HG02798 (cell line): Measurements from ENCODE around the gene AQP12B.

Experiments
- ATAC-seq: cut with Tn5 transposase; IDR thresholded peaks from one replicate; pipeline ENCODE4 v1.9.1; 2021; ENCODE audit warnings: mild to moderate bottlenecking; ENCODE audit not compliant: unreplicated experiment, poor library complexity

The AQP12B gene

DNA sequence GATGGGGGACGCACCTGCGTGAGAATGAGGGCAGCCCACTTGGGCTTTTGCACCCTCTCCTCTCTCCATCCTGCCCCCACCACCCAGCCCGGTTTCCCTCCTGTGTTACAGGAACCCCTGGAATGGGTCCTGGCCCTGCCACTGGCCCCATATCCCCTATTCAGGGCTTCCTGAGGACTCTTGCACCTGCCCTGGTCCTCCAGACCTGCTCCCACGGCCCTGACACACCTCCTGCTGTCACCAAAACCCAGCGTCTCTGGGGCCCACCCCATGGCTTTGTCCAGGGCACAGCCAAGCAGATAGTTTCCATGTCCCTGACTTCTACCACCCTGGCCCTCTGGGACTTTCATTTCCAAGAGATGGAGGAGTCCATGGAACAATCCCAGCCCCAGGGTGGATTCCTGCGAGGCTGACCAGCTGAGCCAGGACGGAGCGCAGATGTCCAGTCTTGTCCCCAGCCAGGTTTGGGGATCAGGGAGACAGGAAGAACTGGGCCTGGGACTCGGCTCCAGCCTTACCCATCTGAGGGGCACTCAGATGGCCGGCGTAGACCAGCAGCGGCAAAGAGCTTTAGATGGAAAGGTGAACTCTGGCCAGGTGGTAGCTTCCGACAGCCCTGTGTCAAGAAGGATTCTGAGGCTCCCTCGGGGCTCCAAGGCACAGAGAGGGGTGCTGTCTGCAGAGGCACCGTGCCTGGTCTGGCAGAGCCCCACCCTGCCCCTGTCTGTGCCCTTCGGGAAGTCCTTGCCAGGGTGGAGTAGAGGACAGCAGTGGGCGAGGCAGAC is 45.4 kb downstream of the AQP12B start:
- no peak for ATAC-seq

DNA sequence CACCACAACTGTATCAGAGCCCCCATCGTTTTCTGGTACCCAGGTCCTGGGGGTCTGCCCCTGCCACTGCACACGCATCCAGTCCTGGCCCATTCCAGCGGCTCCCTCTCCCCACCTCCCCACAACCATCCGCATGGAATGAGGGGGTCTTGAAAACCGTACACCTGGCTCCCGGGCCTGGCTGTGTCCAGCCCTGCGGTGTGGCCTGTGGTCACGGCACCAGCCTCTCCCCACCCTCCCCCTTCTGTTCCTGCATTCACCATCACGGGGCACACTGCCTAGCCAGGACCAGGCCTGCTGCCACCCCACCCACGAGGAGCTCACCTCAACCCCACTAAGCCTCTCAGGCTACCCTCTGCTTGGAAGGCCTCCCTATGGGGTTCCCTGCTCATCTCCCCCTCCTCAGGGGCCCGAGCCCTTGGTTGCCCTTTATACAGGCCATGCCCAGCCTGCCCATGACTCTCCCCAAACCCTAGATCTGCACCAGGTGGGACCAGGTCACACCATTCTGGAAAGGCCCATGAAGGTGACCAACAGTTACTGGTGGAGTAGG is 46.0 kb downstream of the AQP12B start:
- no peak for ATAC-seq

DNA sequence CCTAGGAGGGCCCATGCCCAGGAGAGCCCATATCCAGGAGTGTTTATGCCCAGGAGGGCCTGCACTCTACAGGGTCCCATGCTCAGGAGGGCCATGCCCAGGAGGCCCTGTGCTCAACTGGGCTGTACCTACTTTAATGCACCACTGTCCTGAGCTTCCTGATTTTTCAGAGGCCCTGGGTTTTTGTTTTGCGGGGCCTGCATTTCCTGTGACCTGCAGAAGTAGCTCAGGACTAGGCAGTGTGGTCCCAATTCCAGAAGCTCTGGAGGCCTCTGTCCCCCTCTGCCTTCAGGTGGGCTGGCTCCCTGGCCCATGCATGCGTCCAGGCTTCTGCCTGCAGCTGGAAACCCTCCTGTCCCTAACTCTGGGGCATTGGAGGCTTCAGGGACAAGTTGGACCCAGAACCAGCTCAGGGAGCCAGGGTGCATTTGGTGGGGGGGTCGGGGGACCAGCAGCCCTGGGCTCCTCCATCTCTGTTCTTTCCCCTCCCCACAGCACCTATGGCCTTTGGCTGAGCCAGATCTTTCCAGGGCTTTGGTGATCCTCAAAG is 46.6 kb downstream of the AQP12B start:
- ATAC-seq: no peak

DNA sequence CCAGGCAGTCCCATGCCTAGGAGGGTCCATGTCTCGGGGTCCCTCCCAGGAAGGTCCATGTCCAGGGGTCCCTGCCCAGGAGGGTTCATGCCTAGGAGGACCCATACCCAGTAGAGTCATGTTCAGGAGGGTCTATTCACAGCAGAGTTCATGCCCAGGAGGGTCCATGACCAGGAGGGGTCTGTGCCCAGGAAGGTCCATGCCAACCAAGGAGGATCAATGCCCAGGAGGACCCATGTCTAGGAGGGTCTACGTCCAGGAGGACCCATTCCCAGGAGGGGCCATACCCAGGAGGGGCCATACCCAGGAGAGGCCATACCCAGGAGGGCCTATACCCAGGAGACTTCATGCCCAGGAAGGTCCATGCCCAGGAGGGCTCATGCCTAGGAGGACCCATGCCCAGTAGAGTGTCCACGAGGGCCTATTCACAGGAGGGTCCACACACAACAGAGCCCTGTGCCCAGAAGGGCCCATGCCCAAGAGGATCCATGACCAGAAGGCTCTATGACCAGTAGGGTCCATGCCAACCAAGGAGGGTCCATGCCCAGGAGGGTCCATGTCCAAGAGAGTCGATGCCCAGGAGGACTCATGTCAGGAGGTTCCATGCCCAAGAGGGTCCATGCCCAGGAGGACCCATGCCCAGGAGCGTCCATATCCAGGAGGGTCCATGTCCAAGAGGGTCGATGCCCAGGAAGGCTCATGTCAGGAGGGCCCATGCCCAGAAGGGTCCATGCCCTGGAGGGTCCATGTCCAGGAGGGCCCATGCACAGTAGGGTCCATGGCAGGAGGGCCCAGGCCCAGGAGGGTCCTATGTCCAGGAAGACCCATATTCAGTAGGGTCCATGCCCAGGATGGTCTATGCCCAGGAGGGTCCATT is 47.3 kb downstream of the AQP12B start:
- ATAC-seq: no peak

DNA sequence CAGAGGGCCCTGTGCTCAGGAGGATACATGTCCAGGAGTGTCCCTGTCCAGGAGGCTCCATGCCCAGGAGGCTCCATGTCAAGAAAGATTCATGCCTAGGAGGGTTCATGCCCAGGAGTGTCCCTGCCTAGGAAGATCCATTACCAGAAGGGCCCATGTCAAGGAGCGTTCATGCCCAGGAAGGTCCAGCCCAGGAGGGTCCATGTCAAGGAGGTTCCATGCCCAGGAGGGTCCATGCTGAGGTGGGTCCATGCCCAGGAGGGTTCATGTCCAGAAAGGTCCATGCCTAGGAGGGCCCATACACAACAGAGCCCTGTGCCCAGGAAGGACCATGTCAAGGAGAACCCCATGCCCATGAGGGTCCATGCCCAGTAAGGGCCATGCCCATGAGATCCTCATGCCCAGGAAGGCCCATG is 50.4 kb downstream of the AQP12B start:
- ATAC-seq: no peak

DNA sequence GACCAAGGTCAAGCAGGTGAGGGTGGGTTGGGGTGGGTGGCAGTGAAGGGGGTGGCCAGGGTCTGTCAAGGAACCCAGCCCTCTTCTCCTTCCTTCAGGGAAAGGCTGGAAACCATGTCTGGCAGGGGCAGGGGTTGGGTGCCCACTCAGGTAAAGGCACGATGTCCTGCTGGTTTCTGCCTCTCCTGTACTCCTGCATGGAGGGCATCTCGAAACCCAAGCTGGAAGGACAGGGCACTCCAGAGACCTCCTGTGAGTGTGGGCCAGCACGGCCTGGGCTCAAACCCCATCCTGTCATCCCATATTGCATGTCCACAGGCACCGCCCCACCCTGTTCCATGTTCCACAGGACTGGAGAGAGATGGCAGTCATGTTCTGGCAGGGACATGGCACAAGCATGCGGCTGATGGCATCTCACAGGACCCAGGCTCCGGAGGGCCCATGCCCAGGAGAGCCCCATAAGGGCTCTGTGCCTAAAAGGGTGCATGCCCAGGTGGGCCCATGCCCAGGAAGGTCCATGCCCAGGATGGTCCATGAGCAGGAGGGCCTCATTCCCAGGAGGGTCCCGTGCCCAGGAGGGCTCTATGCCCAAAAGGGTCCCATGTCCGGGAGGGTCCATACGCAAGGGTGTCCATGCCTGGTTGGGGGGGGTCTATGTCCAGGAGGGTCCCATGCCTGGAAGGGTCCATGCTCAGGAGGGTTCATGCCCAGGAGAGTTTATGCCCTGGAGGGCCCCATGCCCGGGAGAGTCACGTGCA is 51.0 kb downstream of the AQP12B start:
- no peak for ATAC-seq

DNA sequence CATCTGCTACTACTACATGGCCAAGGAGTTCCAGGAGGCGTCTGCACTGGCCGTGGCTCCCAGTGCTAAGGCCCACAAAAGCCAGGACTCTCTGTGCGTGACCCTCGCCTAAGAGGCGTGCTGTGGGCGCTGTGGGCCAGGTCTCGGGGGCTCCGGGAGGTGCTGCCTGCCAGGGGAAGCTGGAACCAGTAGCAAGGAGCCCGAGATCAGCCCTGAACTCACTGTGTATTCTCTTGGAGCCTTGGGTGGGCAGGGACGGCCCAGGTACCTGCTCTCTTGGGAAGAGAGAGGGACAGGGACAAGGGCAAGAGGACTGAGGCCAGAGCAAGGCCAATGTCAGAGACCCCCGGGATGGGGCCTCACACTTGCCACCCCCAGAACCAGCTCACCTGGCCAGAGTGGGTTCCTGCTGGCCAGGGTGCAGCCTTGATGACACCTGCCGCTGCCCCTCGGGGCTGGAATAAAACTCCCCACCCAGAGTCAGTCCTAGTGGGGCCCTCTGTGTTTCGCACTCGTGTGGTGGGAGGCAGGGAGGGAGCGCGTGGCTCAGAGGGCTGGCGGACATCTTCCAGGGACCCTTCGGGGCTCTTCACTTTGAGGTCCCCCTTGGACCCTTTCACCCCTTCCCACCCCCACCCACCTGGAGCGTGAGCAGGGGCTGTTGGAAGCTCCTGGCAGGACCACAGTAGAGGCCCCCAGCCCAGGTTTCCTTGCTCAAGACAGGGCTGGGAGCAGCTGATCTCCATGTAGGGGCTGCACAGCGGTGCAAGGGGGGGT is 51.7 kb downstream of the AQP12B start:
- no peak for ATAC-seq

DNA sequence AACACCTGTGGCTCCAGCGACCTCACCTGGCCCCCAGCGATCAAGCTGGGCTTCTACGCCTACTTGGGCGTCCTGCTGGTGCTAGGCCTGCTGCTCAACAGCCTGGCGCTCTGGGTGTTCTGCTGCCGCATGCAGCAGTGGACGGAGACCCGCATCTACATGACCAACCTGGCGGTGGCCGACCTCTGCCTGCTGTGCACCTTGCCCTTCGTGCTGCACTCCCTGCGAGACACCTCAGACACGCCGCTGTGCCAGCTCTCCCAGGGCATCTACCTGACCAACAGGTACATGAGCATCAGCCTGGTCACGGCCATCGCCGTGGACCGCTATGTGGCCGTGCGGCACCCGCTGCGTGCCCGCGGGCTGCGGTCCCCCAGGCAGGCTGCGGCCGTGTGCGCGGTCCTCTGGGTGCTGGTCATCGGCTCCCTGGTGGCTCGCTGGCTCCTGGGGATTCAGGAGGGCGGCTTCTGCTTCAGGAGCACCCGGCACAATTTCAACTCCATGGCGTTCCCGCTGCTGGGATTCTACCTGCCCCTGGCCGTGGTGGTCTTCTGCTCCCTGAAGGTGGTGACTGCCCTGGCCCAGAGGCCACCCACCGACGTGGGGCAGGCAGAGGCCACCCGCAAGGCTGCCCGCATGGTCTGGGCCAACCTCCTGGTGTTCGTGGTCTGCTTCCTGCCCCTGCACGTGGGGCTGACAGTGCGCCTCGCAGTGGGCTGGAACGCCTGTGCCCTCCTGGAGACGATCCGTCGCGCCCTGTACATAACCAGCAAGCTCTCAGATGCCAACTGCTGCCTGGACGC is 52.5 kb downstream of the AQP12B start:
- ATAC-seq: no peak

DNA sequence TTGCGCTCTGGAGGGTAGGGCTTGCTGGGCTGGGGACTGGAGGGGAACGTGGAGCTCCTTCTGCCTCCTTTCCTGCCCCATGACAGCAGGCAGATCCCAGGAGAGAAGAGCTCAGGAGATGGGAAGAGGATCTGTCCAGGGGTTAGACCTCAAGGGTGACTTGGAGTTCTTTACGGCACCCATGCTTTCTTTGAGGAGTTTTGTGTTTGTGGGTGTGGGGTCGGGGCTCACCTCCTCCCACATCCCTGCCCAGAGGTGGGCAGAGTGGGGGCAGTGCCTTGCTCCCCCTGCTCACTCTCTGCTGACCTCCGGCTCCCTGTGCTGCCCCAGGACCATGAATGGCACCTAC is 53.1 kb downstream of the AQP12B start:
- no peak for ATAC-seq

DNA sequence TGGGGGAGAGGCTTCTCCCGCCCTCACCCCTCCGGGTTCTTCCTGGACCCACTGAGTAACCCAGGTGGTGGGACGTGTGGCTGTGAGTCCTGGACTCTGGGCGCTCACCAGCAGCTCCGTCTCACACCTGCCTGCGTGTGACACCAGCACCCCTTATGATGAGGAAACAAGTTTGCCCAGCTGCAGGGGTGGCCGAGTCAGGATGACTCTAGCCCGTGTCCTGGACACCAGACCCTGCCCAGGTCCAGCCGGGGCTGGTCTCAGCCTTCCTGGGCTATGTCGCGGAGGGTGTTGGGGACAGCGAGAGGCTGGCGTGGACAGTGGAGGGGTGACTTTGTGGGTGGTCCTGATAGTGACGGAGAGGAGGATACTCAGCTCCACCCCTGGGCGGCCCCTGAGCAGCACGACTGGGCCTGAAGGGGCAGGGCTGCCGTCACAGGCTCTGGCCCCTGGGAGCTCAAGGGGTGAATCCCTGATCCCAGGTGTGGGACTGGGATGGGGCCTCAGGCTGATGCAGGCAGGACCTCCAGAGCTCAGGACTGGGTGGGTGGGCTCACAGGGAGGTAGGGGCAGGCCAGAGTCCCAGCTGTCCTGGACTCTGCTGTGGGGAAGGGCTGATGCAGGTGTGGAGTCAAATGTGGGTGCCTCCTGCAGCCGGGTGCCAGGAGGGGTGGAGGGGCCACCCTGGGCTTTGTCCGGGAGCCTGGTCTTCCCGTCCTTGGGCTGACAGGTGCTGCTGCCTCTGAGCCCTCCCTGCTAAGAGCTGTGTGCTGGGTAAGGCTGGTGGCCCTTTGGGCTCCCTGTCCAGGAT is 53.7 kb downstream of the AQP12B start:
- no peak for ATAC-seq

DNA sequence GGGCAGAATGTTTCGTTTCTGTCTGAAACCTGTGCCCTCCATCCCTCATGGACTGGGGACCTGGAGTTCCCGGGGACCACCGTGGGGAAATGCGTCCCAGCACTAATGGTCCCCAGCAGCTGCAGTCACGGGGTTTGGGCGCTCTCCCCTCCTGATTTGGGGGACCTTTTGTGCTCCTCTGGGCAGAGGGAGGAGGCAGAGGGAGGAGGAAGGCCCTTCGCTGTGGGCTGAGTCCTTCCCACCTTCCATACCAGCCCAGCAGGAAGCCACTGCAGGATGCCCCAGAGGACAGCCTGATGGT is 54.2 kb downstream of the AQP12B start:
- no peak for ATAC-seq

DNA sequence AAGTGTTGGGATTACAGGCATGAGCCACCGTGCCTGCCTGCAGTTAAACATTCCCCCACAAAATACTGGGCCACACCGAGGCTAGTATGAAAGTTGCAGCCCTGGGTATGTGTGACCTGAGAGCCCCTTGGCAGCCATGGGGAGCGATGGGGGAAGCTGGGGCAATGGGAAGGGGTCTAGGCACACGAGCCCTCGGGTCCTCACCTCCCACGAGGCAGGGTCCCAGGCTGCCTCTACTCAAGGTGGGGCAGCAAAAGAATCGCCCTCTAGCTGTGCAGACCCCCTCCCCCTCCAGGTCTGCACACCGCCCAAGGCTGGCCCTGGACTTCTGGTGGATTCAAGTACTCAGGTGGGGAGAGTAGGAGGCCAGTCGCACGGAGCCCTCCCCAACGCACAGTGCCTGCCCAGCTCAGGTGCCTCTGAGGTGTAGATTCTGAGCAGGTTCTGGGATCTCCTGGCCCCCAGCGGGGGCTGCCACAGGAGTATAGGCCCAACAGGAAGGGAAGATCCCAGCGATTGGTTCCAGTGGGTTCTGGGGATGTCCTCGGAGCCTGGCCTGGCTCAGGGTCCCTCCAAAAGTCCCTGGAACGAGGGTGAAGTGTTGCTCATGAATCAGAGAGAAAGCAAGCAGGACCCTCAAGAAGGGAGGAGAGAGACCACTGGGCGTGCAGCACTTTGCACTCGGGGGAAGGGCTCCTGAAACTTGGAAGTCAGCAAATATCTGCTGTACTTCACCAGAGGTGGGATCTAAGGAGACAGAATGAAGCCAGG is 54.8 kb downstream of the AQP12B start:
- no peak for ATAC-seq

DNA sequence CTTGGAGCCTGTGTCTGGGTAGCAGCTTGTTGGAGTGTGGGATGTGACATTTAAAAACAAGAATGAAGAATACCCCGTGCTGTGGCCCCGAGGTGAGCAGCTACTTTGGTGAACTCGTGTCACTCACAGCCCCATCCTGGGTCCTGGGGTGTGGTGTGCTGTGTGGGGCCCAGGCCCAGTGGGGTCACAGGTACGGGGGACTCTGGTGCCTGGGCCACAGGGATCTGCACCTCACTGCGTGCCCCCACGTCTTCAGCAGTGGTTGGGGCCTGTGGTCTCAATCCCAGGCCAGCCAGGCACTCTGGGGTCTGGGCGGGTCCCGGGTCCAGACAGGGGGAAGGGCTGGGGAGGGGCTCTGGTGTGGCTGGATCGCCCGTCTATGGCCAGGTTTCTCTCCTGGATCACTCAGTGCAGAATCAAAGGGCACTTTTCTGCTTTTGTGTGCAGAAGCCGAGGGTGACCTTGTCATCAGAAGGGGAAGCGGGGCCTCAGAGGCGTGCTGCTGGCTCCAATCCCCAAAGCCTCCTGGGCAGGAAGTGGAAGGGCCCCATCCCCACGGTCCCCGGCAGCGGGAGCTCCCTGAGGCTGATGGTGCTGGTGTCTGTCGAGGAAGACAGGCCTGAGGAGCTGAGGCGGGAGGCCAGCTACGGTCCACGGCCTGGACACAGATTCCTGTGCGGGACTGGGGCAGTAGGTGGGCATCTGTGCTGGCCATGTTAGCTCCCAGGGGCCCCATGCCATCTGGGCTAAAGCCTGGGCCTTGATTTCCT is 56.0 kb downstream of the AQP12B start:
- ATAC-seq: no peak
